H1 (cell line): ENCODE measurements around the gene HKDC1. TPM values are rescaled to one million over a fixed set of nuclear protein-coding genes. Genes with fewer than 3 reads are reported as not detected.

ENCODE experiments used
- CTCF ChIA-PET: fragments of 300-600 bp; sonication (Branson Sonifier 250); formaldehyde crosslinking; loops from one replicate; lab custom pipeline; 2021; ENCODE audit not compliant: partially characterized antibody; lab: Charles Lee
- POLR2A ChIA-PET: fragments of 300-600 bp; sonication (Branson Sonifier 250); formaldehyde crosslinking; loops from one replicate; lab custom pipeline; 2021; ENCODE audit warnings: inconsistent platforms; ENCODE audit not compliant: partially characterized antibody; lab: Charles Lee
- DNase-seq, 2 experiments: peaks; one replicate each; pipeline versions ENCODE4 v3.0.0 to v3.0.0-alpha.2; 2010 to 2022; ENCODE audit warnings: low spot score in 2 of 2, low read depth in 1 of 2, mixed read lengths in 1 of 2
- FAIRE-seq: peaks from 2 replicates; lab custom pipeline; 2011; peaks lifted over from hg19 to GRCh38; lab: Jason Lieb, UNC
- H2AFZ ChIP-seq: 2 replicates; pipeline ENCODE4 v1.8.1; 2012; ENCODE audit warnings: low read length, inconsistent platforms
- H2AK5ac ChIP-seq: 2 replicates; pipeline ENCODE4 v1.6.1; 2013; ENCODE audit warnings: low read depth, low read length
- H2BK120ac ChIP-seq: replicated peaks from 2 replicates; pipeline ENCODE3; 2013; ENCODE audit warnings: low read depth, low read length, inconsistent platforms
- H2BK12ac ChIP-seq: 2 replicates; pipeline ENCODE4 v1.6.1; 2013; ENCODE audit warnings: low read depth, low read length
- H2BK15ac ChIP-seq: 2 replicates; pipeline ENCODE4 v1.6.1; 2013; ENCODE audit warnings: low read length
- H2BK20ac ChIP-seq: 2 replicates; pipeline ENCODE4 v1.6.1; 2013; ENCODE audit warnings: low read length
- H2BK5ac ChIP-seq: 2 replicates; pipeline ENCODE4 v1.6.1; 2013; ENCODE audit warnings: low read depth, low read length
- H3K14ac ChIP-seq: 2 replicates; pipeline ENCODE4 v1.6.1; 2013; ENCODE audit warnings: inconsistent platforms; ENCODE audit not compliant: insufficient read length
- H3K18ac ChIP-seq: 2 replicates; pipeline ENCODE4 v1.6.1; 2013; ENCODE audit warnings: low read length; ENCODE audit errors: extremely low read depth
- H3K23ac ChIP-seq: 2 replicates; pipeline ENCODE4 v1.6.1; 2013; ENCODE audit warnings: inconsistent platforms; ENCODE audit not compliant: insufficient read length
- H3K23me2 ChIP-seq: 2 replicates; pipeline ENCODE4 v1.6.1; 2013; ENCODE audit warnings: low read depth, low read length
- H3K27ac ChIP-seq: 2 replicates; pipeline ENCODE4 v1.6.1; 2011; ENCODE audit warnings: low read depth, low read length, inconsistent platforms
- H3K27me3 ChIP-seq, 4 experiments: replicated peaks in 1 of 4; 1 replicate in 1 of 4; 2 replicates in 3 of 4; pipeline versions ENCODE4 v1.6.1 to v1.8.1; 2011 to 2013; ENCODE audit warnings: low read length in 3 of 4, mild to moderate bottlenecking in 3 of 4, inconsistent platforms in 2 of 4, mixed read lengths in 2 of 4, moderate library complexity in 1 of 4; ENCODE audit not compliant: control insufficient read depth in 3 of 4, insufficient read depth in 3 of 4; ENCODE audit errors: extremely low read depth in 1 of 4
- H3K36me3 ChIP-seq, 4 experiments: 2 replicates each; pipeline versions ENCODE4 v1.6.1 to v1.8.1; 2011 to 2013; ENCODE audit warnings: mild to moderate bottlenecking in 4 of 4, low read length in 3 of 4, moderate library complexity in 2 of 4, control low read depth in 1 of 4, inconsistent platforms in 1 of 4; ENCODE audit not compliant: insufficient read depth in 4 of 4, control insufficient read depth in 2 of 4
- H3K4ac ChIP-seq: replicated peaks from 2 replicates; pipeline ENCODE3; 2013; ENCODE audit warnings: low read length, low read depth, mixed read lengths, inconsistent platforms; ENCODE audit not compliant: insufficient read length
- H3K4me1 ChIP-seq, 4 experiments: replicated peaks in 1 of 4; 1 replicate in 1 of 4; 2 replicates in 3 of 4; pipeline versions ENCODE4 v1.6.1 to v1.8.1; 2011 to 2013; ENCODE audit warnings: low read length in 3 of 4, inconsistent platforms in 2 of 4, mixed read lengths in 1 of 4; ENCODE audit not compliant: insufficient read depth in 4 of 4, control insufficient read depth in 3 of 4
- H3K4me2 ChIP-seq, 2 experiments: 2 replicates each; pipeline versions ENCODE4 v1.6.1 to v1.8.1; 2011 to 2013; ENCODE audit warnings: low read depth in 2 of 2, low read length in 2 of 2, control low read depth in 1 of 2, inconsistent platforms in 1 of 2, mild to moderate bottlenecking in 1 of 2; ENCODE audit not compliant: insufficient read depth in 1 of 2
- H3K4me3 ChIP-seq, 4 experiments: fragments of 200-600, 300-600 bp in 1 of 4; sonication (generic), shearing (Covaris generic), sonication (Bioruptor Twin) in 1 of 4; 2 replicates each; pipeline versions ENCODE4 v1.5.1 to v1.8.1; 2011 to 2016; ENCODE audit warnings: low read length in 4 of 4, low read depth in 3 of 4, control low read depth in 2 of 4, inconsistent platforms in 2 of 4, mild to moderate bottlenecking in 2 of 4, mixed read lengths in 1 of 4, moderate library complexity in 1 of 4; ENCODE audit not compliant: insufficient read depth in 2 of 4; ENCODE audit errors: extremely low read depth in 1 of 4
- H3K56ac ChIP-seq: replicated peaks from 2 replicates; pipeline ENCODE3; 2013; ENCODE audit warnings: low read depth, mild to moderate bottlenecking, mixed read lengths, low read length, inconsistent platforms; ENCODE audit not compliant: insufficient read length
- H3K79me1 ChIP-seq: 2 replicates; pipeline ENCODE4 v1.6.1; 2013; ENCODE audit warnings: low read depth, low read length, control low read depth
- H3K79me2 ChIP-seq, 2 experiments: 2 replicates each; pipeline versions ENCODE4 v1.6.1 to v1.8.1; 2012 to 2013; ENCODE audit warnings: low read length in 2 of 2, mild to moderate bottlenecking in 2 of 2, inconsistent platforms in 1 of 2; ENCODE audit not compliant: insufficient read depth in 2 of 2, control insufficient read depth in 1 of 2
- H3K9ac ChIP-seq, 4 experiments: replicated peaks in 1 of 4; 1 replicate in 1 of 4; 2 replicates in 3 of 4; pipeline versions ENCODE4 v1.6.1 to v1.8.1; 2011 to 2013; ENCODE audit warnings: low read depth in 3 of 4, low read length in 3 of 4, control low read depth in 2 of 4, mild to moderate bottlenecking in 2 of 4, moderate library complexity in 2 of 4, inconsistent platforms in 1 of 4; ENCODE audit errors: extremely low read depth in 1 of 4
- H3K9me3 ChIP-seq, 2 experiments: 2 replicates each; pipeline versions ENCODE4 v1.6.1 to v1.8.1; 2012 to 2013; ENCODE audit warnings: mild to moderate bottlenecking in 2 of 2, moderate library complexity in 2 of 2, control low read depth in 1 of 2, inconsistent platforms in 1 of 2, low read depth in 1 of 2, low read length in 1 of 2, mixed read lengths in 1 of 2; ENCODE audit not compliant: insufficient read depth in 2 of 2
- H4K20me1 ChIP-seq, 2 experiments: replicated peaks in 1 of 2; 2 replicates each; pipeline versions ENCODE3 to v1.8.1; 2011 to 2013; ENCODE audit warnings: inconsistent platforms in 2 of 2, low read length in 2 of 2, mild to moderate bottlenecking in 1 of 2; ENCODE audit not compliant: insufficient read depth in 2 of 2, control insufficient read depth in 1 of 2
- H4K5ac ChIP-seq: 2 replicates; pipeline ENCODE4 v1.6.1; 2013; ENCODE audit warnings: low read length, low read depth, mixed read lengths, inconsistent platforms; ENCODE audit not compliant: insufficient read length
- H4K8ac ChIP-seq: 2 replicates; pipeline ENCODE4 v1.8.0; 2013; ENCODE audit warnings: mild to moderate bottlenecking, moderate library complexity, low read length, inconsistent platforms; ENCODE audit not compliant: insufficient read depth; ENCODE audit errors: extremely low read depth
- H4K91ac ChIP-seq: replicated peaks from 2 replicates; pipeline ENCODE3; 2013; ENCODE audit warnings: low read length, mixed read lengths, inconsistent platforms; ENCODE audit not compliant: insufficient read length
- BRCA1 ChIP-seq: IDR thresholded peaks from 2 replicates; pipeline ENCODE4 v1.6.1; 2012; ENCODE audit warnings: low read depth, low read length, improper control_type of control experiment
- CHD1 ChIP-seq: IDR thresholded peaks from 2 replicates; pipeline ENCODE4 v1.6.1; 2012; ENCODE audit warnings: low read depth, low read length, improper control_type of control experiment
- CHD2 ChIP-seq: IDR thresholded peaks from 2 replicates; pipeline ENCODE4 v1.6.1; 2012; ENCODE audit warnings: low read length, improper control_type of control experiment
- CREB1 ChIP-seq: IDR thresholded peaks from 2 replicates; pipeline ENCODE4 v1.6.1; 2012; ENCODE audit warnings: inconsistent platforms
- FOSL1 ChIP-seq: IDR thresholded peaks from 2 replicates; pipeline ENCODE4 v1.6.1; 2011; ENCODE audit warnings: mild to moderate bottlenecking, low read depth, low read length, moderate library complexity; ENCODE audit not compliant: insufficient read depth
- GABPA ChIP-seq: IDR thresholded peaks from 2 replicates; pipeline ENCODE4 v1.6.1; 2011; ENCODE audit warnings: mild to moderate bottlenecking, low read length, moderate library complexity, borderline replicate concordance; ENCODE audit not compliant: insufficient read depth
- GTF2F1 ChIP-seq: IDR thresholded peaks from 2 replicates; pipeline ENCODE4 v1.6.1; 2012; ENCODE audit warnings: low read depth, low read length, improper control_type of control experiment, borderline replicate concordance
- HDAC2 ChIP-seq, 2 experiments: fragments of 300-600 bp in 1 of 2; sonication (generic) in 1 of 2; IDR thresholded peaks; 2 replicates each; pipeline ENCODE4 v1.6.1; 2011 to 2012; ENCODE audit warnings: low read depth in 2 of 2, low read length in 2 of 2, mild to moderate bottlenecking in 2 of 2, moderate library complexity in 2 of 2, borderline replicate concordance in 1 of 2, inconsistent platforms in 1 of 2
- KDM5A ChIP-seq: fragments of 200-600 bp; IDR thresholded peaks from 2 replicates; pipeline ENCODE4 v1.7.1; 2012; ENCODE audit warnings: mild to moderate bottlenecking, low read length, inconsistent platforms, mixed read lengths
- NANOG ChIP-seq: IDR thresholded peaks from 2 replicates; pipeline ENCODE4 v1.6.1; 2011; ENCODE audit warnings: low read length, low read depth, mild to moderate bottlenecking, inconsistent platforms; ENCODE audit not compliant: insufficient read depth, poor library complexity, severe bottlenecking
- SIRT6 ChIP-seq: IDR thresholded peaks from one replicate; pipeline ENCODE4 v1.7.1; 2012; ENCODE audit warnings: low read length, inconsistent platforms
- SRF ChIP-seq: IDR thresholded peaks from 2 replicates; pipeline ENCODE4 v1.6.1; 2011; ENCODE audit warnings: mild to moderate bottlenecking, low read depth, low read length, moderate library complexity
- SUZ12 ChIP-seq: fragments of 200-600 bp; sonication (generic); IDR thresholded peaks from 2 replicates; pipeline ENCODE4 v1.6.1; 2012; ENCODE audit warnings: mild to moderate bottlenecking, inconsistent platforms, low read length, moderate library complexity, mixed read lengths
- TBP ChIP-seq: IDR thresholded peaks from 2 replicates; pipeline ENCODE4 v1.6.1; 2011; ENCODE audit warnings: low read depth, low read length, improper control_type of control experiment
- WGBS, 2 experiments: shearing (Covaris generic) in 1 of 2; methylation state at CpG; one replicate each; pipeline versions ENCODE4 v1.1.6 to v1.1.7; 2013 to 2015; ENCODE audit warnings: low lambda C conversion rate in 2 of 2, mixed read lengths in 2 of 2, inconsistent platforms in 1 of 2, low coverage in 1 of 2, missing lambda C conversion rate in 1 of 2; ENCODE audit not compliant: insufficient replicate concordance in 2 of 2, insufficient coverage in 1 of 2, insufficient read length in 1 of 2; ENCODE audit errors: extremely low coverage in 1 of 2, missing lambda C conversion rate in 1 of 2; 5-methylcytosine and 5-hydroxymethylcytosine counted together
- polyA plus RNA-seq, 7 experiments: library from polyadenylated mRNA; depleted of rRNA in 3 of 7; stranded (reverse) in 5 of 7; unstranded in 2 of 7; fragments of >200 nt in 5 of 7; fragments of 200-250 nt in 2 of 7; gene quantifications; 1 replicate in 5 of 7; 2 replicates in 1 of 7; 4 replicates in 1 of 7; pipeline versions ENCODE4 v1.2.1 to v1.2.3, GENCODE V29; 2011 to 2013; ENCODE audit warnings: missing spikeins in 2 of 7, mixed read lengths in 2 of 7
- total RNA-seq: library from RNA; stranded (reverse); fragmentation: NEBNext Ultra II Directional; extraction: Animal tissue kit (Norgen Biotek cat#: 25700); gene quantifications from 2 replicates; pipeline ENCODE4 v1.2.1, GENCODE V29; 2021

The HKDC1 gene
- total and polyA plus RNA-seq, 2 of the 8 experiments (the other 6 are each of a cell fraction or from before 2014, with no cell fraction given) = 0.12 to 0.78 TPM

GRCh38 chr10:69213591-69214311 is 6.4 kb upstream of the HKDC1 start:
- Histone ChIP-seq H2BK5ac (no peak overlapping the region), H3K14ac (no peak overlapping the region), H3K9ac (no peak overlapping the region), H2BK120ac (no peak overlapping the region), H3K4me2 (no peak overlapping the region), H3K23ac (no peak overlapping the region), H3K4ac (no peak overlapping the region), H3K56ac (no peak overlapping the region), H3K79me1 (no peaks in the 10 kb centered on the region), H3K9me3 (no peaks in the 10 kb centered on the region), H3K4me3 (no peak overlapping the region), H2AFZ (no peak overlapping the region), H3K27ac (no peak overlapping the region), H3K79me2 (no peaks in the 10 kb centered on the region), H2BK20ac (peak overlapping the region; percentile 61; the same call in 1 of the 2 replicates), H3K23me2 (no peaks in the 10 kb centered on the region), H4K8ac (no peak overlapping the region), H4K5ac (no peak overlapping the region), H3K27me3 (no peaks in the 10 kb centered on the region), H3K4me1 (no peaks in the 10 kb centered on the region), H3K18ac (no peak overlapping the region), H2BK15ac (no peak overlapping the region), H4K20me1 (peaks cover 0 to 1% of the 10 kb centered on the region in 2 experiments), H2AK5ac (no peak overlapping the region), H2BK12ac (no peak overlapping the region), H3K36me3 (peaks cover 0 to 3% (median 2%) of the 10 kb centered on the region in 4 experiments; a peak in 2 of 8 replicates), H4K91ac (no peak overlapping the region)
- FAIRE-seq (no peak), DNase-seq (no peak)
- 83% methylated on average over 5 of the region's 5 CpGs; no CpG with 5 or more reads in 1 of the 2 experiments for WGBS, 2 experiments
- POLR2A ChIA-PET = no interaction called here
- CTCF ChIA-PET = interaction anchor here (1.3 to 2.0 kb wide), 2 partner anchors 9 to 11 kb away, joined by 3 to 8 read pairs; no protein-coding TSS in a partner anchor
- no peak for TF ChIP-seq SUZ12
- no peak for TF ChIP-seq TBP
- TF ChIP-seq GABPA = no peak
- no peak for TF ChIP-seq BRCA1
- TF ChIP-seq NANOG = no peak
- no peak for TF ChIP-seq CHD2
- TF ChIP-seq CHD1 = no peak
- no peak for TF ChIP-seq SIRT6
- TF ChIP-seq CREB1 = no peak
- TF ChIP-seq SRF = no peak
- TF ChIP-seq KDM5A = no peak
- no peak for TF ChIP-seq HDAC2 (IDR thresholded peaks at IDR 0.05; ENCODE audit: borderline replicate concordance in 1 of 2, low read depth in 2 of 2, low read length in 2 of 2)
- TF ChIP-seq FOSL1 = no peak
- TF ChIP-seq GTF2F1 = no peak
